Superior temporal gyrus (tissue), 1 donor: ENCODE results near the gene EIPR1.

Experiments
- DNase-seq: peaks from one replicate; pipeline ENCODE4 v3.0.0-alpha.2; 2016; ENCODE audit errors: extremely low spot score

The EIPR1 gene

GRCh38 chr2:3269425-3270094, 108.1 kb downstream of the EIPR1 start:
- DNase-seq, result no peak

DNA sequence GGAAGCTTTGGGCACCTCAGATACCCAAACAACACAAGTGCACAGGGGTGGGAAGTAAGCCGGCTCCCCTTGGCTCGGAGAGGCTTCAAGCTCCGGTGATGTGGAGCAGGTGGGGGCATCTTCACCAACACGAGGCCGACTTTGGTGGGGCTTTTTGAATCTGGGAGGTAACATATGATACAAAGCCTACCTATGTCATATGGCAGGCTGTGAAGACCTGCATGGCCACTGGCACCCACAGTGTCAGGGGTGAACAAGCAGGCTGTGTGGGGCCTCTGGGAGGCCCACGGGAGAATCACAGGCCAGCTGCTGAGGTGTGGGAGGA, 109.0 kb downstream of the EIPR1 start:
- DNase-seq, result no peak

DNA sequence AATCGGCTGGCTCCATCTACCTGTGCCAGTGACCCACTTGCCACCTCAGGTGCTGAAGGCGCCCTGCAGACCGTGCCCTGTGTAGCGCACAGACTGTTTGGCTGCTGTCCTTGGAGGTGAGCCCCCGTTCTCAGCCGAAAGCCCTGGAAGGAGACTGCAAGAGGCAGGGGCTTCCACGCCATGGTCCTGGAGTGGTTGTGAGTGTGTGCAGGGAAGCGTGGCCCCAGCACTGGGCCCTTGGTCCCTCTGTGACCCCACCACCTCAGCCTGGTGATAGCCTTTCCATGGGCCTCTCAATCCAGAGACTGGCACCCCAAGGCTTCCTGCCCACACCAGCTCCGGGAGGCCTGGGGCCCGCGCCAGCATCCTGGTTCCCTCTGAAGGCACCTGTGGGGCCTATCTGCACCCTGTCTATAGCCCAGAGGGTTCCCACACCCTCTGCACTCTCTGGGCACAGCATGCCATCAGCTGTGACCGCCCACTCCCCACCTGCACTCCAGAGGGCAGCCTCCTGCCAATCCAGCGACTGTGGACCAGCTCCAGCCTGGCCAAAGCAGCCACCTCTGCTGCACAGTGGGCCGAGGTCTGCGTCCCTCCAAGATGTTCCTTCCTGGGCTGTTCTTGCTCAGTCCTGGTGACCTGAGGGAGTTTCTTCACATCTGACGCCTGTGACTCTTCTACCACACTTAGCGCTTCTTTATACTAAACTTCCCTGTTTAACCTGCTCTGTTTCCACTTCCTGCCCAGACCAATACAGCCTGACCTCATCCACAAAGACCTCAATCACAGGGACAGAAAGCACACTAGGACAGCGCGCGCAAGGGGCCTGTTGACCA, 109.5 kb downstream of the EIPR1 start:
- no peak for DNase-seq

GRCh38 chr2:3266925-3267867, 110.4 kb downstream of the EIPR1 start:
- no peak for DNase-seq

DNA sequence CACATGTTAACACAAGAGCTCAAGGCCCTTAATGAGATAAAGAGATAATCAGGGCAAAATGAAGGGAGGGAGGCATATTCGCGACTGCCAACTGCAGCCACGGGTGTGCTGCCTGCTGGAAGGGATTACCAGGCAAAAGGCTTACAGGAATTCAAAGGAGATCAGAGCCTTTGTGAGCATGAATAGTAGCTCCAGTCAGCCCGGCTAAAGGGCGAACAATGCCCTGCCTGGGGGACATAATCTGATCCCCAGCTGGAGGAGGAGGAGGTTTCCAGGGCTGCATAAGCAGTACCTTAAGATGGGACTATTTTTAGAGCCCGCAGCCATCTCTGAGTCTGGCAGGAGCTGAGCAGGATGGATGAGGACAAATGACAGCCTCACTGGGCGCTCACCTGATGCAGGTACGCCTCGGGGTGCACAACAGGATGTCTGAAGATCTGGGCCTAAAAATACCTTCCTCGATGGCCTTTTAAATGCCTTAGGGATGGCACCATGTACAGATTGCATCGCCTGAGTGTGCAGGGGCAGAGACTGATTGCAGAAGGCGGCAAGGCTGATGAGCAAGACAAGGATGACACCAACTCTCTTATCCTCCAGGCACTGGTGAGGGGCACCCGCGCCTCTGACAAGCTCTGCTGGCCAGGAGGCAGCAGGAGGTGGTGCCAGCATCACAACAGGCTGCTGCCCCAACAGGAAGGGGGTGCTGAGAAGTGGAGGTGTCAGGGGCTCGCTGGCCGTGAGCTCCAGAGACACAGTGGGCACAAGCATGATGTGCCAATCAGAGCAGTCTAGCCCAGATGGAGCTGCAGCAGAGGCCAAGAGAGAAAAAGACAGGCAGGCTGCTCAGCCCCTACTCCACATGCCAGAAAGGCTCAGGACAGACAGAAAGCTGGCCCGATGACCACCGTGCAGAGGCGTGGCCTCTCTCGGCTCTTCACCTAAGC, 111.4 kb downstream of the EIPR1 start:
- no peak for DNase-seq

- no peak for DNase-seq
These were observed 112.1 kb downstream of the EIPR1 start for GRCh38 chr2:3265471-3265870.

GRCh38 chr2:3264010-3264744, 113.4 kb downstream of the EIPR1 start:
- DNase-seq, result no peak

DNA sequence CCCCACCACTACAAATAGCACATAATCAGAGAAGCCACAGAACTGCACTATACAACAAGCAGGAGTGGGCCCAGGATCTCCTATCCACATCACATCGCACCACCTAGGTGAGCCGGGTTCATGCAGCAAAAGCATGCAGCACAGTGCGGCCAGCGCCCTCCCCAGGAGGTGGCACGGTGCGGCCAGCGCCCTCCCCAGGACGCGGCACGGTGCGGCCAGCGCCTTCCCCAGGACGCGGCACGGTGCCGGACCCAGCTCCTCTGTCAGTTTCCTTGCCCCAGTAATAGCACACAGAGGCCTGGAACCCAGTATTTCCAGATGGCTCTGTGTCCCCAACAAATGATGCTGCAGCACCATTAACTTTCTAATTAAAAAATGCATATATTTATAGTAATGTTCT, 114.1 kb downstream of the EIPR1 start:
- DNase-seq, result no peak

DNA sequence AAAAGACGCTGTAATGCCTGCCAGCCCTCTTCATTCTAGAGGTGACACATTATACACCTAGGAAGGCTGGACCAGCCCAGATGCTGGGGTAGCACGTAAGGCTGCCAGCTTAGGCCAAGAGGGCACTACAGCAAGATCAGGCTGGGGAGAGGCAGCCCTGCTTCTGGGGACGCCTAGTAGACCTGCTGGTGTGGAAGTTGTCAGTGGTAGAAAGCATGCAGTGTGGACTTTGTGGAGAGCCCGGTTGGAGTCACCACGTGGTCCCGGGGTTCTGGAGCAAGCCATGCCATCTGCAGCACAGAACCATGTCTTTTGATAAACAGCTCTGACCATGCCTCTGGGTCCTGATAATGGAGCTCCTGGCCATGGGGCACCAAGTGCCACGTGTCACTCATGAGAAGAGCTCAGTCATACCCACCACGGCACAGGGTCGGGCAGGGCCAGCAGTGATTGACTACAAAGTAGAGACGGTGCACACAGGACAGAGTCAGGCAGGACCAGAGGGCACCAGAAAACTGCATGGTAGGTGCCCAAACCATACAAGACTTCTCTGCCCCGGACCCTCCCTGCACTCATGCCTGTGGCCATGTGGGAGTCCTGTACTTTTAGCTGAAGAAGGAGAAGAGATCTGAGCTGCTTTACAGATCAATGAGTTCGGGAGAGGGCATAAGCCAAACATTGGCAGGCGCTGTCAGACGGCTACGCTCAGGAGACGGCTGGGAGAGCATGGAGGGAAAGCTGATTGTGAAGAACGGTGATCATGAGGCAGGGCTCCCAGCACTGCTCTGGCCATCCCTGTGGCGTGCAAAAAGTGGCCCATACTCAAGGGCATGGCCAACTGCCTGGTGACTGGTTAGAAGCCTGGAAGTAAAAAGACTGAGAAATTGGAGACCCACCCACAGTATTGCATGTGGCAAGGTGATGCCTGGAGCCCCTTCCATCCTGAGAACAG, 114.9 kb downstream of the EIPR1 start:
- no peak for DNase-seq

GRCh38 chr2:3261511-3261910, 116.1 kb downstream of the EIPR1 start:
- DNase-seq, result no peak

GRCh38 chr2:3260959-3261358, 116.7 kb downstream of the EIPR1 start:
- DNase-seq, result no peak

DNA sequence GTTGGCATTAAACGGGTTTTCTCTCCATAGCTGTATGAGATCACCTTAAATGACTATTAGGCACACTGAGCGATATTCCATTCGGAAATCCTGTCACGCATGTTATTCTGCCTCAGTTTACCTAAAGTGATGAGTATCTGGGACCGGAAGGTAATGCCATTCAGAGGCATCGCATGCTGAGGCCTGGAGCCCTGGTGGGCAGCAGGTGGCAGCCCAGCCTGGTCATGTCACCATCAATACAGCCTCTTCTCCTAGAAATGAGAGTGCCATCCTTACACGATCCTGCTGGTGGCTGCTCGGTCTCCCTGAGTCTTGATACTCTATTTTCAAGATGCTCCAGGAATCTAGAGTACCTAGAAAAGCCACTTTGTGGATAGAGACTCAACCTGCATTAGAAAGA, 119.8 kb downstream of the EIPR1 start:
- DNase-seq, result no peak

GRCh38 chr2:3257166-3257565, 120.5 kb downstream of the EIPR1 start:
- no peak for DNase-seq

DNA sequence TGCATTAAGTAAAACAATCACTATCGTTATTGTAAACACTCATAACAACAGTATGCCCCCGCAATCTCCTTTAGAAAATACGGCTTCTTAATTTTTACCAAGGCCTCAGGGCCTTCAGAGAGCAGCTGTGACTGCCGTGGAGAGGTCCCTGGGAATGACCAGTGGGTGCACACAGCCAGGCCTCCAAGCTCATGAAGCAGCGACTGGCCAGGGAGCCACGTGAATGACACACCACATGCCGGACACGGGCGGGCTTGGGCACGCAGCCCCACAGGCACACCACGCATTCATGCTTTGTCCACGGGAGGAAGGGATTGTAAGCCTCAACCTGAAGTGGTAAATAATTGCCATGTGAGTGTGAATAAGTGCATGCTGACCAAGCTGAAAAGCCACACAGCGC, 121.0 kb downstream of the EIPR1 start:
- no peak for DNase-seq

- DNase-seq, result no peak
These were observed 121.5 kb downstream of the EIPR1 start for GRCh38 chr2:3256157-3256556.

GRCh38 chr2:3254442-3254941, 123.1 kb downstream of the EIPR1 start:
- DNase-seq, result no peak

DNA sequence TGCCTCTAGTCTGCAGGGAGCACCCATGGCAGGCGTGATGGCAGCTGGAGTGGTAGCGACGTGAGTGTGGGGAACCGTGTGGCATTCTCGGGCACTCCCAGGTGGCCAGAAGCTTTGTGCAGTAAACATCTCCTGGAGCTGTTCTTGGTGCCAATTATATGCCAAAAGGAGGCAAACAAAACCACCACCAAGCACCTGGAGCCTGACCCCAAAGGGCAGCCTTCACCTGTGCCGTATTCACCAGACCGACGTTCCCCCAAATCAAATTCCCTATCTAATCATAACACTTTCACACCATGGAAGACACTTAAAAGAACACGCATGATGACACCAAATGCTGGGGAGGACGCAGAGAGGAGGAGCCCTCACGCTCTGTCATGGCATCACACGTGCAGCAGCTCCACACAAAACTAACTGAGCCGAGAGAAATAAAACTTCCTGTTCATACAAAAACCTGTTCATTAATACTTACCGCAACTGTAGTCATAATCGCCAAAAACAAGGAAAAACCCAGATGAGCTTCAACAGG, 123.6 kb downstream of the EIPR1 start:
- no peak for DNase-seq

DNA sequence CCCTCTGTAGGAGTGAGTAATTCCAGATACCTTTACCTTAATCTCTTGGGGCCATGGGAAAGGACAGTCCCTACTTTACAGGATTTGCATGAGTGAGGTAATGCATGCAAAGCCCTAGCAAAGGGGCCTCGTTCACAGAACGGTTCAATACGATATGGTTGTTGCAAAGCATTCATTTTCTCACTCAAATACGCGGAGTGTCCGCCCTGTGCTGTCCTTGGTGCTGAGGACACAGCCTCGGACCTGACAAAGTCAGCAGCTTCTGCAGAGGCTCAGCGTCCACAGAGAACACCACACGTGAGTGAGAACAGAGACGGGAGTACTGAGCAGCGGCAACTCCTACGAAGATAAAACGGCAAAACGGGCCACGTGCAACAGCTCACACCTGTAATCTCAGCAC, 125.7 kb downstream of the EIPR1 start:
- no peak for DNase-seq

DNA sequence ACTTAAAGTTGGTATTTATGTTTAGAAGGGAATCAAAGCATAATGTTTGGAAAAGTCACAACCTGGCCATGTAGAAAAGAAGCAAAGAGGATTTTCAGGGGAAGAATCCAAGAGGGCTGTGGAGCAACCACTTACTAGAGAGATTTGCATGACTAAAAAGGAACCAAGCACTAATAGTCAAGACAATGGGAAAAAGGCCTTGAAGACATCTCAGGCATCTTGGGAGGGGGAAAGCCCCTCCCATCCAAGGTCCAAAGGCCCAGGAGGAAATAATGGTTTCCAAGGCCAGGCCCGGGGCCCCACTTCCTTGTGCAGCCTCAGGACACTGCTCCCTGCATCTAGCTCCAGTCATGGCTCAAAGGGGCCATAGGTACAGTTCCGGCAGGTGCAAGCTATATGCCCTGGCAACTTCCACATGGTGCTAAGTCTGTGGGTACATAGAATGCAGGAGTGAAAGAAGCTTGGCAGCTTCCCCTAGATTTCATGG, 128.1 kb downstream of the EIPR1 start:
- no peak for DNase-seq
